Adipose tissue (tissue), 3 donors: ENCODE measurements around the gene GGT1. TPM values are rescaled to one million over a fixed set of nuclear protein-coding genes. Genes with fewer than 3 reads are reported as not detected.
"Not testable (repeated sequence)": the region's sequence is repeated elsewhere in the genome, so short reads cannot be mapped to it uniquely, and the experiment has no call there.

ENCODE experiments used
- H3K27ac ChIP-seq: one replicate; pipeline ENCODE4 v1.5.1; 2013; ENCODE audit warnings: low read depth, low read length
- WGBS, 3 donors: extraction: QIAGEN DNeasy Blood & Tissue Kit; methylation state at CpG; one replicate each; pipeline ENCODE4 v1.1.7; 2013; 5-methylcytosine and 5-hydroxymethylcytosine counted together
- polyA plus RNA-seq, 3 donors: library from polyadenylated mRNA; stranded (reverse); fragments of 200-250 nt; gene quantifications; one replicate each; pipeline ENCODE4 v1.2.3, GENCODE V29; 2013
- donor health status: healthy with polysubstance abuse.
- donor health status: Bipolar disorder and iron deficiency.
- donor health status: healthy.

Gene GGT1
- polyA plus RNA-seq, 3 donors = 3.8 to 37.1 (median 5.4) TPM

GRCh38 chr22:24627911-24628310 lies 24.9 kb downstream of the GGT1 start:
- H3K27ac ChIP-seq = not testable (repeated sequence)
- WGBS, 3 donors = 92 to 94% (median 92%) methylated on average over 9 to 11 of the region's 16 CpGs

GRCh38 chr22:24629069-24629468 lies 26.1 kb downstream of the GGT1 start:
- 43 to 74% (median 51%) methylated on average over 8 to 9 of the region's 11 CpGs for WGBS, 3 donors
- H3K27ac ChIP-seq = not testable (repeated sequence)

GRCh38 chr22:24630812-24631427 lies 27.9 kb downstream of the GGT1 start:
- H3K27ac ChIP-seq = not testable (repeated sequence)
- WGBS, 3 donors = 36 to 51% (median 45%) methylated on average over 7 of the region's 7 CpGs

- H3K27ac ChIP-seq = not testable (repeated sequence)
- WGBS, 3 donors = 40 to 58% (median 51%) methylated on average over 10 to 16 of the region's 16 CpGs
Observed at GRCh38 chr22:24631430-24632122, 28.6 kb downstream of the GGT1 start.

GRCh38 chr22:24632642-24633041 lies 29.6 kb downstream of the GGT1 start:
- not testable (repeated sequence) for H3K27ac ChIP-seq

GRCh38 chr22:24633231-24634023 lies 30.4 kb downstream of the GGT1 start:
- H3K27ac ChIP-seq = not testable (repeated sequence)
- WGBS, 3 donors = 38 to 67% (median 47%) methylated on average over 16 of the region's 16 CpGs

More at GRCh38 chr22:24632642-24633041, 29.6 kb downstream of the GGT1 start:
- 14 to 40% (median 16%) methylated on average over 11 of the region's 13 CpGs for WGBS, 3 donors

GRCh38 chr22:24634776-24635389 lies 31.9 kb downstream of the GGT1 start:
- H3K27ac ChIP-seq = not testable (repeated sequence)
- WGBS, 3 donors = 34 to 57% (median 40%) methylated on average over 9 of the region's 10 CpGs

GRCh38 chr22:24636513-24636912 lies 33.5 kb downstream of the GGT1 start:
- WGBS, 3 donors = 85 to 95% (median 92%) methylated on average over 3 of the region's 3 CpGs
- not testable (repeated sequence) for H3K27ac ChIP-seq

GRCh38 chr22:24642307-24642706 lies 39.3 kb downstream of the GGT1 start:
- H3K27ac ChIP-seq = not testable (repeated sequence)
- 74 to 93% (median 88%) methylated on average over 1 of the region's 1 CpG for WGBS, 3 donors

GRCh38 chr22:24644409-24644808 lies 41.4 kb downstream of the GGT1 start:
- 78 to 86% (median 80%) methylated on average over 3 to 11 of the region's 11 CpGs for WGBS, 3 donors
- not testable (repeated sequence) for H3K27ac ChIP-seq

GRCh38 chr22:24645408-24646399 lies 42.7 kb downstream of the GGT1 start:
- 53 to 71% (median 69%) methylated on average over 4 to 11 of the region's 21 CpGs for WGBS, 3 donors
- H3K27ac ChIP-seq = not testable (repeated sequence)

- WGBS, 3 donors = 90 to 95% (median 94%) methylated on average over 10 to 18 of the region's 19 CpGs
- H3K27ac ChIP-seq = not testable (repeated sequence)
Observed at GRCh38 chr22:24646756-24647155, 43.8 kb downstream of the GGT1 start.

GRCh38 chr22:24649371-24649770 lies 46.4 kb downstream of the GGT1 start:
- not testable (repeated sequence) for H3K27ac ChIP-seq
- 63 to 69% (median 67%) methylated on average over 1 to 2 of the region's 4 CpGs for WGBS, 3 donors

GRCh38 chr22:24650884-24651283 lies 47.9 kb downstream of the GGT1 start:
- H3K27ac ChIP-seq = not testable (repeated sequence)
- no CpG with 5 or more reads among the region's 10 CpGs for WGBS, 3 donors

GRCh38 chr22:24665395-24665794 lies 62.4 kb downstream of the GGT1 start:
- 77 to 90% (median 87%) methylated on average over 3 of the region's 3 CpGs for WGBS, 3 donors
- not testable (repeated sequence) for H3K27ac ChIP-seq

- WGBS, 3 donors = 86 to 94% (median 90%) methylated on average over 4 to 8 of the region's 10 CpGs
- H3K27ac ChIP-seq = not testable (repeated sequence)
Observed at GRCh38 chr22:24667904-24668303, 64.9 kb downstream of the GGT1 start.

GRCh38 chr22:24672532-24672931 lies 69.5 kb downstream of the GGT1 start:
- H3K27ac ChIP-seq = not testable (repeated sequence)
- WGBS, 3 donors = 64 to 80% (median 70%) methylated on average over 1 of the region's 2 CpGs
